ENCODE data around the gene PPP6R2. TPM values are rescaled to one million over a fixed set of nuclear protein-coding genes. Genes with fewer than 3 reads are reported as not detected.

The PPP6R2 gene
- total and polyA plus RNA-seq, 8 donors = 36.9 to 60.1 (median 42.2) TPM

GRCh38 chr22:50398831-50399648, 55.9 kb downstream of the PPP6R2 start:
- peak in 1 of 4 donors; percentile 10 for DNase-seq
- peak overlapping the region; percentile 51 to 90 for H3K27ac ChIP-seq
- peak; percentile 5 for ATAC-seq
- TF ChIP-seq CTCF (IDR thresholded peaks at IDR 0.05) = no peak
- H3K9me3 ChIP-seq = no peaks in the 10 kb centered on the region
- intact Hi-C loops (cut with DNase I) = no loop called here
- H3K4me3 ChIP-seq = no peak overlapping the region
- H3K36me3 ChIP-seq = peaks cover 0 to 29% of the 10 kb centered on the region in 2 donors
- H3K4me1 ChIP-seq = peaks cover 6 to 50% of the 10 kb centered on the region in 2 donors
- H3K27me3 ChIP-seq = no peaks in the 10 kb centered on the region

GRCh38 chr22:50399751-50400331, 56.7 kb downstream of the PPP6R2 start:
- Histone ChIP-seq H3K27ac (peak overlapping the region; percentile 51 to 90), H3K9me3 (no peaks in the 10 kb centered on the region), H3K4me1 (peaks cover 6 to 51% of the 10 kb centered on the region in 2 donors), H3K4me3 (no peak overlapping the region), H3K36me3 (peaks cover 0 to 21% of the 10 kb centered on the region in 2 donors), H3K27me3 (no peaks in the 10 kb centered on the region)
- DNase-seq = peak in 2 of 4 donors; percentile 7 to 86
- intact Hi-C loops (cut with DNase I) = no loop called here
- TF ChIP-seq CTCF (IDR thresholded peaks at IDR 0.05) = peak; percentile 27 to 38
- ATAC-seq = peak; percentile 80

- H3K36me3 ChIP-seq = peaks cover 0 to 16% of the 10 kb centered on the region in 2 donors
- peaks cover 6 to 51% of the 10 kb centered on the region in 2 donors for H3K4me1 ChIP-seq
- H3K4me3 ChIP-seq = no peak overlapping the region
- intact Hi-C loops (cut with DNase I) = no loop called here
- no peaks in the 10 kb centered on the region for H3K27me3 ChIP-seq
- TF ChIP-seq CTCF (IDR thresholded peaks at IDR 0.05) = no peak
- DNase-seq (no peak), ATAC-seq (no peak)
- no peaks in the 10 kb centered on the region for H3K9me3 ChIP-seq
- peak overlapping the region; percentile 51 to 90 for H3K27ac ChIP-seq
These were observed 57.3 kb downstream of the PPP6R2 start for GRCh38 chr22:50400406-50400805.

- no peak for DNase-seq
- Histone ChIP-seq H3K9me3 (no peaks in the 10 kb centered on the region), H3K27me3 (no peaks in the 10 kb centered on the region), H3K36me3 (peaks cover 0 to 10% of the 10 kb centered on the region in 2 donors), H3K27ac (peak overlapping the region in 1 of 2 donors; percentile 90), H3K4me1 (peaks cover 6 to 51% of the 10 kb centered on the region in 2 donors), H3K4me3 (no peak overlapping the region)
- no peak for TF ChIP-seq CTCF (IDR thresholded peaks at IDR 0.05)
- intact Hi-C loops (cut with DNase I) = no loop called here
- ATAC-seq = no peak
These were observed 57.8 kb downstream of the PPP6R2 start for GRCh38 chr22:50400931-50401330.

- DNase-seq (no peak), ATAC-seq (no peak)
- intact Hi-C loops (cut with DNase I) = no loop called here
- peaks cover 6 to 51% of the 10 kb centered on the region in 2 donors for H3K4me1 ChIP-seq
- H3K27ac ChIP-seq = no peak overlapping the region
- H3K36me3 ChIP-seq = peaks cover 0 to 8% of the 10 kb centered on the region in 2 donors
- no peak overlapping the region for H3K4me3 ChIP-seq
- H3K27me3 ChIP-seq = no peaks in the 10 kb centered on the region
- no peaks in the 10 kb centered on the region for H3K9me3 ChIP-seq
- TF ChIP-seq CTCF (IDR thresholded peaks at IDR 0.05) = no peak
These were observed 58.8 kb downstream of the PPP6R2 start for GRCh38 chr22:50401907-50402306.

Measured in left lung (tissue), 10 donors.